GM18873 (cell line): Measurements from ENCODE around the gene PRKCZ.
"Not testable (repeated sequence)": the region's sequence is repeated elsewhere in the genome, so short reads cannot be mapped to it uniquely, and the experiment has no call there.

Experiments
- ATAC-seq: cut with Tn5 transposase; IDR thresholded peaks from one replicate; pipeline ENCODE4 v1.9.1; 2021; ENCODE audit warnings: mild to moderate bottlenecking, moderate library complexity, moderate number of reproducible peaks; ENCODE audit not compliant: unreplicated experiment, low FRiP score

Gene PRKCZ

GRCh38 chr1:2147869-2148268, 97.7 kb downstream of the PRKCZ start:
- ATAC-seq = not testable (repeated sequence)

- ATAC-seq = no peak
These were observed 98.5 kb downstream of the PRKCZ start for GRCh38 chr1:2148691-2149090.

- no peak for ATAC-seq
These were observed 100.6 kb downstream of the PRKCZ start for GRCh38 chr1:2150801-2151200.

- ATAC-seq = no peak
These were observed 101.0 kb downstream of the PRKCZ start for GRCh38 chr1:2151252-2151651.

GRCh38 chr1:2151911-2152310, 101.7 kb downstream of the PRKCZ start:
- ATAC-seq = no peak

GRCh38 chr1:2152954-2153353, 102.7 kb downstream of the PRKCZ start:
- no peak for ATAC-seq

- no peak for ATAC-seq
These were observed 103.8 kb downstream of the PRKCZ start for GRCh38 chr1:2154022-2154421.

GRCh38 chr1:2155147-2155598, 105.0 kb downstream of the PRKCZ start:
- ATAC-seq = no peak

GRCh38 chr1:2155788-2156187, 105.6 kb downstream of the PRKCZ start:
- ATAC-seq = no peak

- no peak for ATAC-seq
These were observed 106.7 kb downstream of the PRKCZ start for GRCh38 chr1:2156866-2157265.

- ATAC-seq = no peak
These were observed 107.6 kb downstream of the PRKCZ start for GRCh38 chr1:2157856-2158255.

GRCh38 chr1:2158272-2158671, 108.1 kb downstream of the PRKCZ start:
- ATAC-seq = no peak

GRCh38 chr1:2159124-2159523, 108.9 kb downstream of the PRKCZ start:
- no peak for ATAC-seq

- ATAC-seq = no peak
These were observed 110.5 kb downstream of the PRKCZ start for GRCh38 chr1:2160451-2161300.

- ATAC-seq = no peak
These were observed 113.0 kb downstream of the PRKCZ start for GRCh38 chr1:2163205-2163604.

- ATAC-seq = no peak
These were observed 115.4 kb downstream of the PRKCZ start for GRCh38 chr1:2165646-2166045.

GRCh38 chr1:2166254-2166653, 116.0 kb downstream of the PRKCZ start:
- ATAC-seq = no peak

GRCh38 chr1:2166695-2167094, 116.5 kb downstream of the PRKCZ start:
- ATAC-seq = no peak

- no peak for ATAC-seq
These were observed 117.9 kb downstream of the PRKCZ start for GRCh38 chr1:2168090-2168489.

- ATAC-seq = no peak
These were observed 118.3 kb downstream of the PRKCZ start for GRCh38 chr1:2168535-2168934.

- ATAC-seq = no peak
These were observed 119.1 kb downstream of the PRKCZ start for GRCh38 chr1:2169200-2169836.

- ATAC-seq = no peak
These were observed 120.0 kb downstream of the PRKCZ start for GRCh38 chr1:2170211-2170610.
